ENCODE data around the gene ATP2C2.

The ATP2C2 gene

GRCh38 chr16:84508502-84508901 is 140.2 kb downstream of the ATP2C2 start:
- no peaks in the 10 kb centered on the region for H3K9me2 ChIP-seq (replicated peaks; ENCODE audit: low read depth, low read length)
- no peaks in the 10 kb centered on the region for H3F3A ChIP-seq (ENCODE audit: low read depth)
- TF ChIP-seq CTCF (conservative IDR thresholded peaks at IDR 0.05; ENCODE audit: low read length) (no peak), EZH2phosphoT487 (IDR thresholded peaks at IDR 0.05; ENCODE audit: borderline replicate concordance) (no peak)
- H3K4me3 ChIP-seq (ENCODE audit: low read length, poor library complexity, severe bottlenecking), result no peak overlapping the region
- no peaks in the 10 kb centered on the region for H3K9me3 ChIP-seq (ENCODE audit: insufficient read depth, low read depth, low read length)
- H2AFZ ChIP-seq (ENCODE audit: low read length), result no peak overlapping the region
- no peaks in the 10 kb centered on the region for H3K36me3 ChIP-seq (ENCODE audit: insufficient read depth, low read length)
- no peak overlapping the region for H3K4me2 ChIP-seq (ENCODE audit: low read depth, low read length, poor library complexity, severe bottlenecking)
- peaks cover 16% of the 10 kb centered on the region for H3K4me1 ChIP-seq (ENCODE audit: insufficient read depth, low read length, poor library complexity, severe bottlenecking)
- no peaks in the 10 kb centered on the region for H4K20me1 ChIP-seq (ENCODE audit: insufficient read depth, low read length, poor library complexity, severe bottlenecking)
- H3K27me3 ChIP-seq (ENCODE audit: insufficient read depth, low read length, poor library complexity, severe bottlenecking), result no peaks in the 10 kb centered on the region
- no peaks in the 10 kb centered on the region for H3K79me2 ChIP-seq (ENCODE audit: insufficient read depth, low read length)
- no peak overlapping the region for H3K9ac ChIP-seq (ENCODE audit: low read depth, low read length, poor library complexity, severe bottlenecking)

GRCh38 chr16:84509032-84509950 is 141.0 kb downstream of the ATP2C2 start:
- Histone ChIP-seq H3K36me3 (ENCODE audit: insufficient read depth, low read length) (no peaks in the 10 kb centered on the region), H3K9me3 (ENCODE audit: insufficient read depth, low read depth, low read length) (no peaks in the 10 kb centered on the region), H2AFZ (ENCODE audit: low read length) (no peak overlapping the region), H4K20me1 (ENCODE audit: insufficient read depth, low read length, poor library complexity, severe bottlenecking) (no peaks in the 10 kb centered on the region), H3K4me1 (ENCODE audit: insufficient read depth, low read length, poor library complexity, severe bottlenecking) (peaks cover 12% of the 10 kb centered on the region), H3K79me2 (ENCODE audit: insufficient read depth, low read length) (no peaks in the 10 kb centered on the region), H3K9ac (ENCODE audit: low read depth, low read length, poor library complexity, severe bottlenecking) (no peak overlapping the region), H3K9me2 (replicated peaks; ENCODE audit: low read depth, low read length) (no peaks in the 10 kb centered on the region), H3K27me3 (ENCODE audit: insufficient read depth, low read length, poor library complexity, severe bottlenecking) (no peaks in the 10 kb centered on the region), H3K4me2 (ENCODE audit: low read depth, low read length, poor library complexity, severe bottlenecking) (no peak overlapping the region), H3K4me3 (ENCODE audit: low read length, poor library complexity, severe bottlenecking) (no peak overlapping the region), H3F3A (ENCODE audit: low read depth) (no peaks in the 10 kb centered on the region)
- no peak for TF ChIP-seq EZH2phosphoT487 (IDR thresholded peaks at IDR 0.05; ENCODE audit: borderline replicate concordance)
- no peak for TF ChIP-seq CTCF (conservative IDR thresholded peaks at IDR 0.05; ENCODE audit: low read length)

- Histone ChIP-seq H2AFZ (ENCODE audit: low read length) (no peak overlapping the region), H3K9ac (ENCODE audit: low read depth, low read length, poor library complexity, severe bottlenecking) (no peak overlapping the region), H3K4me1 (ENCODE audit: insufficient read depth, low read length, poor library complexity, severe bottlenecking) (peaks cover 12% of the 10 kb centered on the region)
Observed at GRCh38 chr16:84511180-84511800, 143.0 kb downstream of the ATP2C2 start.

More at GRCh38 chr16:84511180-84511800, 143.0 kb downstream of the ATP2C2 start:
- no peaks in the 10 kb centered on the region for H3K9me2 ChIP-seq (replicated peaks; ENCODE audit: low read depth, low read length)
- no peaks in the 10 kb centered on the region for H3K79me2 ChIP-seq (ENCODE audit: insufficient read depth, low read length)
- H3F3A ChIP-seq (ENCODE audit: low read depth), result no peaks in the 10 kb centered on the region
- H3K36me3 ChIP-seq (ENCODE audit: insufficient read depth, low read length), result no peaks in the 10 kb centered on the region
- TF ChIP-seq EZH2phosphoT487 (IDR thresholded peaks at IDR 0.05; ENCODE audit: borderline replicate concordance) (no peak), CTCF (conservative IDR thresholded peaks at IDR 0.05; ENCODE audit: low read length) (peak; percentile 96)
- H3K4me2 ChIP-seq (ENCODE audit: low read depth, low read length, poor library complexity, severe bottlenecking), result no peak overlapping the region
- H3K27me3 ChIP-seq (ENCODE audit: insufficient read depth, low read length, poor library complexity, severe bottlenecking), result no peaks in the 10 kb centered on the region
- no peak overlapping the region for H3K4me3 ChIP-seq (ENCODE audit: low read length, poor library complexity, severe bottlenecking)
- no peaks in the 10 kb centered on the region for H3K9me3 ChIP-seq (ENCODE audit: insufficient read depth, low read depth, low read length)
- H4K20me1 ChIP-seq (ENCODE audit: insufficient read depth, low read length, poor library complexity, severe bottlenecking), result no peaks in the 10 kb centered on the region

Measured in Loucy (cell line).